Measurements from ENCODE around the gene COLEC12.

- TF ChIP-seq CTCF (IDR thresholded peaks at IDR 0.05) (no peak), POLR2A (IDR thresholded peaks at IDR 0.05) (no peak)
Measured at GRCh38 chr18:335733-336132, 164.8 kb downstream of the COLEC12 start.

All from lower leg skin (tissue), 3 donors.